A549 (cell line): ENCODE results near the gene HIVEP3.

Source experiments
- HEYL ChIP-seq: fragments of 250-450 bp; sonication (Bioruptor Pico); IDR thresholded peaks from 2 replicates; pipeline ENCODE4 v1.8.0; 2021; ENCODE audit warnings: mild to moderate bottlenecking, moderate library complexity
- POLR2A ChIP-seq: IDR thresholded peaks from 2 replicates; pipeline ENCODE4 v1.6.1; 2012; ENCODE audit warnings: mild to moderate bottlenecking, low read length
- TF ChIP-seq, protein P1 (sequence below): fragments of >200 bp; sonication (Bioruptor Twin); formaldehyde crosslinking; IDR thresholded peaks from 3 replicates; pipeline ENCODE4 v1.5.1; 2016

DNA sequence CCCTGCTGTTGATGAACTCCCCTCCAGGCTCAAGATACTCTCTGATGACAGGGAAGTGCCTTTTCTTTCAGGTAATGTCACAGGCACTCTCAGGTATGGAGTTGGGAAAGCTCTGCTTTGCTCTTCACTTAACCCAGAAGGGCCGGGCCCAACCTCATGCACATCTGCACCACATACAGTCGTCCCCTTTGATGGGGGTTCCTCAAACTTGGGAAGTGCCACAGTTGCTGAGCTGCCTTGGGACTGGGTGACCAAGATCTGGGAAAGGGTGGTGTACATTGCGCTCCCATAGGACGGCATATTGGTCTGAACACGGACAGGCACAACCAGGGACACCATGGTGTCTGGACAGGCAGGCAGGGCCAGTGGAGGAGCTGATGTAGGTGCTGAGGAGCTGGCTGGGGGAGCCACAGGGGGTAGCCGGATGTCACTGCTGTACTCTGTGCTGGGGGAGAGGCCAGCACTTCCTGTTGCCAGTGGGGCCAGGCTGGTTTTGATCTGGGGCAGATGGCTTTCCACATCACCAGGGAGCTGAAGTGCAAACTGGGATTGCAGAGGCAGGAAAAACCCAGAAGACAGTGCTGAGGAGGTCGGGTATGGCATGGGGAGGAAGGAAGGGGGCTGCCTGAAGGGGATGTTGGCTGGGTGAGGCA is 338.1 kb downstream of the HIVEP3 start:
- TF ChIP-seq POLR2A (no peak), HEYL (CRISPR knock-in tag) (no peak)
- TF ChIP-seq, protein P1, sequence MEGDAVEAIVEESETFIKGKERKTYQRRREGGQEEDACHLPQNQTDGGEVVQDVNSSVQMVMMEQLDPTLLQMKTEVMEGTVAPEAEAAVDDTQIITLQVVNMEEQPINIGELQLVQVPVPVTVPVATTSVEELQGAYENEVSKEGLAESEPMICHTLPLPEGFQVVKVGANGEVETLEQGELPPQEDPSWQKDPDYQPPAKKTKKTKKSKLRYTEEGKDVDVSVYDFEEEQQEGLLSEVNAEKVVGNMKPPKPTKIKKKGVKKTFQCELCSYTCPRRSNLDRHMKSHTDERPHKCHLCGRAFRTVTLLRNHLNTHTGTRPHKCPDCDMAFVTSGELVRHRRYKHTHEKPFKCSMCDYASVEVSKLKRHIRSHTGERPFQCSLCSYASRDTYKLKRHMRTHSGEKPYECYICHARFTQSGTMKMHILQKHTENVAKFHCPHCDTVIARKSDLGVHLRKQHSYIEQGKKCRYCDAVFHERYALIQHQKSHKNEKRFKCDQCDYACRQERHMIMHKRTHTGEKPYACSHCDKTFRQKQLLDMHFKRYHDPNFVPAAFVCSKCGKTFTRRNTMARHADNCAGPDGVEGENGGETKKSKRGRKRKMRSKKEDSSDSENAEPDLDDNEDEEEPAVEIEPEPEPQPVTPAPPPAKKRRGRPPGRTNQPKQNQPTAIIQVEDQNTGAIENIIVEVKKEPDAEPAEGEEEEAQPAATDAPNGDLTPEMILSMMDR: no peak
